ENCODE measurements around the gene SSH2. TPM values are rescaled to one million over a fixed set of nuclear protein-coding genes. Genes with fewer than 3 reads are reported as not detected.

SSH2 gene
- polyA plus RNA-seq, 1 of the 3 experiments (the other 2 are of a cell fraction) = 8.8 TPM

- TF ChIP-seq NFIC (IDR thresholded peaks at IDR 0.05; ENCODE audit: borderline replicate concordance) (peak; percentile 61; the same call in 1 of the 2 replicates), SMC3 (IDR thresholded peaks at IDR 0.05; ENCODE audit: low read depth, low read length) (0 out of 2 replicates have a peak, but pooled peaks have one; percentile 15), RCOR1 (IDR thresholded peaks at IDR 0.05; ENCODE audit: low read length) (peak; percentile 99), IRF3 (IDR thresholded peaks at IDR 0.05; ENCODE audit: low read depth, low read length) (no peak), ZBTB33 (IDR thresholded peaks at IDR 0.05; ENCODE audit: borderline replicate concordance, low read depth) (peak; percentile 43; the same call in 1 of the 2 replicates), MEF2A (IDR thresholded peaks at IDR 0.05; ENCODE audit: borderline replicate concordance, low read depth) (no peak), MAX (IDR thresholded peaks at IDR 0.05; ENCODE audit: low read depth) (peak; percentile 61; the same call in 1 of the 2 replicates), RXRA (IDR thresholded peaks at IDR 0.05; ENCODE audit: borderline replicate concordance, low read depth) (peak; percentile 52; the same call in 1 of the 2 replicates), EP300 (IDR thresholded peaks at IDR 0.05; ENCODE audit: borderline replicate concordance in 1 of 2, low read depth in 1 of 2, low read length in 1 of 2) (peak; percentile 89 to 100), PBX3 (IDR thresholded peaks at IDR 0.05) (peak; percentile 81), TEAD4 (IDR thresholded peaks at IDR 0.05; ENCODE audit: borderline replicate concordance, insufficient read depth) (peak; percentile 91), NRF1 (IDR thresholded peaks at IDR 0.05; ENCODE audit: low read depth, low read length) (no peak), MXI1 (IDR thresholded peaks at IDR 0.05; ENCODE audit: low read depth, low read length) (peak; percentile 80), SIN3A (IDR thresholded peaks at IDR 0.05; ENCODE audit: borderline replicate concordance, low read depth, low read length) (0 out of 2 replicates have a peak, but pooled peaks have one; percentile 30), GATA2 (CRISPR knock-in tag; IDR thresholded peaks at IDR 0.05) (peak; percentile 99), CHD2 (IDR thresholded peaks at IDR 0.05; ENCODE audit: low read length, partially characterized antibody) (peak; percentile 89), TAF1 (IDR thresholded peaks at IDR 0.05; ENCODE audit: borderline replicate concordance, low read depth, low read length) (no peak), REST (IDR thresholded peaks at IDR 0.05; ENCODE audit: low read depth, low read length) (peak; percentile 63), USF2 (IDR thresholded peaks at IDR 0.05; ENCODE audit: borderline replicate concordance, low read depth, low read length) (no peak), JUND (IDR thresholded peaks at IDR 0.05) (peak; percentile 80), FOSL2 (IDR thresholded peaks at IDR 0.05; ENCODE audit: borderline replicate concordance, low read depth) (peak; percentile 64; the same call in 1 of the 2 replicates), FOXM1 (IDR thresholded peaks at IDR 0.05; ENCODE audit: low read depth) (peak; percentile 49; the same call in 1 of the 2 replicates)
Measured at GRCh38 chr17:29710891-29711418, 219.1 kb downstream of the SSH2 start (continued).

Measured in SK-N-SH (cell line).